A673 (cell line): Measurements from ENCODE around the gene RPTOR. TPM values are rescaled to one million over a fixed set of nuclear protein-coding genes. Genes with fewer than 3 reads are reported as not detected.
"Not testable (repeated sequence)": the region's sequence is repeated elsewhere in the genome, so short reads cannot be mapped to it uniquely, and the experiment has no call there.

Experiments used
- BruUV-seq: library from RNA; stranded (reverse); fragments of 400-500 nt; replicated peaks from 2 replicates; lab custom pipeline; 2021; lab: Mats Ljungman, UMichigan
- CTCF ChIA-PET: fragments of 300-600 bp; sonication (Branson Sonifier 250); formaldehyde crosslinking; loops from one replicate; lab custom pipeline; 2022; ENCODE audit warnings: antibody characterized with exemption; lab: Charles Lee
- POLR2A ChIA-PET: fragments of 300-600 bp; sonication (Branson Sonifier 250); formaldehyde crosslinking; loops from one replicate; lab custom pipeline; 2022; ENCODE audit warnings: antibody characterized with exemption; ENCODE audit not compliant: low non-redundant PET; lab: Charles Lee
- DNase-seq: peaks from one replicate; pipeline ENCODE4 v3.0.0-alpha.2; 2015; ENCODE audit warnings: low spot score
- H3K27ac ChIP-seq: fragments of 200-600 bp; sonication (generic); 2 replicates; pipeline ENCODE4 v1.5.1; 2016; ENCODE audit warnings: mixed run types, low read depth, mild to moderate bottlenecking, mixed read lengths, antibody characterized with exemption, low read length; ENCODE audit not compliant: poor library complexity, severe bottlenecking
- H3K27me3 ChIP-seq: fragments of 200-600 bp; sonication (generic); replicated peaks from 2 replicates; pipeline ENCODE4 v1.6.1; 2017; ENCODE audit warnings: mixed run types, low read depth, mild to moderate bottlenecking, mixed read lengths, antibody characterized with exemption, low read length; ENCODE audit not compliant: insufficient read depth, poor library complexity
- H3K36me3 ChIP-seq: fragments of 200-600 bp; sonication (generic); 2 replicates; pipeline ENCODE4 v1.6.1; 2016; ENCODE audit warnings: mixed run types, mild to moderate bottlenecking, mixed read lengths, antibody characterized with exemption, low read length; ENCODE audit not compliant: insufficient read depth, poor library complexity, severe bottlenecking
- H3K4me1 ChIP-seq: fragments of 200-600 bp; sonication (generic); 2 replicates; pipeline ENCODE4 v1.6.1; 2017; ENCODE audit warnings: mixed run types, mild to moderate bottlenecking, mixed read lengths, antibody characterized with exemption, low read length; ENCODE audit not compliant: insufficient read depth, poor library complexity, severe bottlenecking
- H3K4me3 ChIP-seq: fragments of 200-600 bp; sonication (generic); 2 replicates; pipeline ENCODE4 v1.5.1; 2016; ENCODE audit warnings: low read depth, mixed run types, mild to moderate bottlenecking, mixed read lengths, low read length; ENCODE audit not compliant: poor library complexity, severe bottlenecking
- H3K9me3 ChIP-seq: fragments of 200-600 bp; sonication (generic); 2 replicates; pipeline ENCODE4 v1.6.1; 2016; ENCODE audit warnings: mixed run types, low read depth, mild to moderate bottlenecking, mixed read lengths, antibody characterized with exemption, low read length; ENCODE audit not compliant: poor library complexity, severe bottlenecking
- CTCF ChIP-seq: fragments of 300-800, 200-600 bp; sonication (generic); conservative IDR thresholded peaks from 2 replicates; pipeline ENCODE4 v1.5.1; 2017; ENCODE audit warnings: low read depth, mild to moderate bottlenecking, antibody characterized with exemption, low read length, moderate library complexity, mixed read lengths
- EZH2 ChIP-seq: fragments of 200-600 bp; sonication (generic); IDR thresholded peaks from 2 replicates; pipeline ENCODE4 v1.6.1; 2017; ENCODE audit warnings: borderline replicate concordance, low read depth, mild to moderate bottlenecking, mixed read lengths, antibody characterized with exemption, low read length; ENCODE audit not compliant: poor library complexity, severe bottlenecking
- intact Hi-C: fragments of 100-400 bp; cut with micrococcal nuclease; formaldehyde crosslinking; loops from one replicate; pipeline ENCODE4 v1.10.0; 2022; ENCODE audit not compliant: unreplicated experiment
- total RNA-seq: library from RNA; stranded (reverse); gene quantifications from 2 replicates; pipeline ENCODE4 v1.2.3, GENCODE V29; 2021

Gene RPTOR
- total RNA-seq, 1 experiment from 2014 or later, result 55.2 TPM

GRCh38 chr17:80575057-80575875, 30.6 kb downstream of the RPTOR start:
- POLR2A ChIA-PET, result no interaction called here
- peak; percentile 90 for DNase-seq
- CTCF ChIA-PET, result interaction anchor here (0.5 to 1.1 kb wide), 3 partner anchors 148 to 170 kb away, joined by 3 read pairs; no protein-coding TSS in a partner anchor
- Histone ChIP-seq H3K4me3 (no peak overlapping the region), H3K27ac (no peak overlapping the region), H3K9me3 (no peaks in the 10 kb centered on the region), H3K27me3 (no peaks in the 10 kb centered on the region), H3K4me1 (no peaks in the 10 kb centered on the region), H3K36me3 (no peaks in the 10 kb centered on the region)
- peak; percentile 100 for TF ChIP-seq CTCF
- no peak for TF ChIP-seq EZH2
- BruUV-seq, result no TSS peak
- intact Hi-C loops, result loop anchor here (1.0 kb wide), 1 partner anchor 148 kb away; no protein-coding TSS in a partner anchor

- no peak overlapping the region for H3K4me3 ChIP-seq
- no TSS peak for BruUV-seq
- no peak for DNase-seq
- POLR2A ChIA-PET, result no interaction called here
- H3K36me3 ChIP-seq, result no peaks in the 10 kb centered on the region
- TF ChIP-seq EZH2 (no peak), CTCF (no peak)
- no peaks in the 10 kb centered on the region for H3K4me1 ChIP-seq
- intact Hi-C loops, result no loop called here
- no peak overlapping the region for H3K27ac ChIP-seq
- no peaks in the 10 kb centered on the region for H3K9me3 ChIP-seq
- H3K27me3 ChIP-seq, result no peaks in the 10 kb centered on the region
- CTCF ChIA-PET, result interaction anchor here (0.9 to 1.0 kb wide), 2 partner anchors 14 to 151 kb away, joined by 3 to 5 read pairs; no protein-coding TSS in a partner anchor
Observed at GRCh38 chr17:80577876-80578570, 33.4 kb downstream of the RPTOR start.

- H3K4me1 ChIP-seq, DNase-seq, POLR2A ChIA-PET, H3K9me3 ChIP-seq, H3K36me3 ChIP-seq, H3K27me3 ChIP-seq, H3K4me3 ChIP-seq, BruUV-seq, intact Hi-C loops, H3K27ac ChIP-seq: not testable (repeated sequence)
- CTCF ChIA-PET, result interaction anchor here (0.9 kb wide), 1 partner anchor 15 kb away, joined by 5 read pairs; no protein-coding TSS in a partner anchor
Observed at GRCh38 chr17:80578668-80579388, 34.2 kb downstream of the RPTOR start.
